Naive B cell (primary cell): ENCODE measurements around the gene LIAS. TPM values are rescaled to one million over a fixed set of nuclear protein-coding genes. Genes with fewer than 3 reads are reported as not detected.
"Not testable (repeated sequence)": the region's sequence is repeated elsewhere in the genome, so short reads cannot be mapped to it uniquely, and the experiment has no call there.

ENCODE experiments used
- ATAC-seq, 2 donors: fragments of 150-1000 bp; cut with Tn5 transposase; 2 replicates each; pipeline ENCODE4 v1.10.0; 2021; ENCODE audit warnings: low read depth in 2 of 2, mild to moderate bottlenecking in 2 of 2, moderate library complexity in 2 of 2
- DNase-seq: peaks from one replicate; pipeline ENCODE4 v3.0.0; 2022
- H3K27ac Mint-ChIP-seq, 6 donors: one replicate each; pipeline ENCODE4 v1.8.0; 2020 to 2022; ENCODE audit warnings: mild to moderate bottlenecking in 6 of 6, mixed read lengths in 6 of 6, moderate library complexity in 5 of 6, inconsistent platforms in 2 of 6
- H3K27me3 Mint-ChIP-seq, 3 donors: one replicate each; pipeline ENCODE4 v1.8.0; 2021 to 2022; ENCODE audit warnings: mixed read lengths in 3 of 3, mild to moderate bottlenecking in 1 of 3
- H3K36me3 Mint-ChIP-seq, 2 donors: one replicate each; pipeline ENCODE4 v1.8.0; 2020 to 2022; ENCODE audit warnings: mixed read lengths in 2 of 2, inconsistent platforms in 1 of 2, mild to moderate bottlenecking in 1 of 2
- H3K4me1 Mint-ChIP-seq, 3 donors: one replicate each; pipeline ENCODE4 v1.8.0; 2020 to 2022; ENCODE audit warnings: mixed read lengths in 3 of 3, inconsistent platforms in 1 of 3, mild to moderate bottlenecking in 1 of 3, moderate library complexity in 1 of 3
- H3K4me3 Mint-ChIP-seq, 8 donors: one replicate each; pipeline ENCODE4 v1.8.0; 2020 to 2022; ENCODE audit warnings: mild to moderate bottlenecking in 8 of 8, mixed read lengths in 8 of 8, moderate library complexity in 8 of 8, inconsistent platforms in 2 of 8
- H3K9me3 Mint-ChIP-seq, 7 donors: one replicate each; pipeline ENCODE4 v1.8.0; 2020 to 2022; ENCODE audit warnings: mixed read lengths in 7 of 7, mild to moderate bottlenecking in 5 of 7, inconsistent platforms in 2 of 7, moderate library complexity in 1 of 7
- polyA plus RNA-seq, 6 donors: library from polyadenylated mRNA; unstranded; fragments of 300-500 nt; fragmentation: Illumina TruSeq; gene quantifications; one replicate each; pipeline ENCODE4 v1.2.3, GENCODE V29; 2021; ENCODE audit warnings: low read depth in 6 of 6

The LIAS gene
- polyA plus RNA-seq, 6 donors from 2014 or later, result 9.2 to 20.6 (median 16.5) TPM; not detected in 1

DNA sequence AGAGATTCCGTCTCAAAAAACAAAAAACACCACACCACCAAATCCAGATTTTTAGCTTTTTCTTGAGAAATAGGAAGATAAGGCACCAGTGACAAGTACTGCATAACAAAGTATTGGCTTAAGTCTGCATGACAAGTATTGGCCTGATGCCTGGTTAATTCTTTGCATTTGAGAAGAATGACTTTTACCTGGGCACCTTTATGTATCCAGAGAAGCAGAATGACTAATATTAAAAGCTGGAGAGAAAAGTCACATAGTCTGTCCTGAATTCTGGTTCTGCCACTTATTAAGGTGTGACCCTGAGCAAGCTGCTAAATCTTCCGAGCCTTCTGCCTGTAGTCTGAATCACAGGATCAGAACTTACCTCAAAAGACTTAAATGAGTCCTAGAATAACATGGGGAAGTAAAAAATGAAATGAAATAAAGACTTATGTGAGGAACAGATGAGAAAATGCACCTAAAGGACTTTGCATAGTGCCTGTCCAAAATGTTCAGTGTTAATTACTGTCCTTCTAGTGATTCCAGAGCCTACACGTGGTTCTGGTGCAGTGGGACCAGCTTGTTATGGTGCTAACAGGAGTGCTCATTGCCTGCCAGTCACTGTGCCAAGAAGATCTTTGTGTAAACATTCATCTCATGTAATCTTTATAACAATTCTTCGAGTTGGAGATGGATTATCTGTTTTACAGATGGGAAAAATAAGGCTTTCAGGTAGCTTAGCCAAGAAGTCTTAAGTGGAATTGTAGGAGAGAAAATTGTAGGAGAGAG, 36.8 kb downstream of the LIAS start:
- peaks cover 0 to 7% (median 0%) of the 10 kb centered on the region in 3 donors for H3K4me1 Mint-ChIP-seq
- no peaks in the 10 kb centered on the region for H3K27me3 Mint-ChIP-seq
- H3K27ac Mint-ChIP-seq, result peak overlapping the region in 1 of 6 donors; percentile 16
- H3K36me3 Mint-ChIP-seq, result peaks cover 7 to 12% of the 10 kb centered on the region in 2 donors
- ATAC-seq (no peak), DNase-seq (no peak)
- H3K4me3 Mint-ChIP-seq, result no peak overlapping the region
- no peaks in the 10 kb centered on the region for H3K9me3 Mint-ChIP-seq

DNA sequence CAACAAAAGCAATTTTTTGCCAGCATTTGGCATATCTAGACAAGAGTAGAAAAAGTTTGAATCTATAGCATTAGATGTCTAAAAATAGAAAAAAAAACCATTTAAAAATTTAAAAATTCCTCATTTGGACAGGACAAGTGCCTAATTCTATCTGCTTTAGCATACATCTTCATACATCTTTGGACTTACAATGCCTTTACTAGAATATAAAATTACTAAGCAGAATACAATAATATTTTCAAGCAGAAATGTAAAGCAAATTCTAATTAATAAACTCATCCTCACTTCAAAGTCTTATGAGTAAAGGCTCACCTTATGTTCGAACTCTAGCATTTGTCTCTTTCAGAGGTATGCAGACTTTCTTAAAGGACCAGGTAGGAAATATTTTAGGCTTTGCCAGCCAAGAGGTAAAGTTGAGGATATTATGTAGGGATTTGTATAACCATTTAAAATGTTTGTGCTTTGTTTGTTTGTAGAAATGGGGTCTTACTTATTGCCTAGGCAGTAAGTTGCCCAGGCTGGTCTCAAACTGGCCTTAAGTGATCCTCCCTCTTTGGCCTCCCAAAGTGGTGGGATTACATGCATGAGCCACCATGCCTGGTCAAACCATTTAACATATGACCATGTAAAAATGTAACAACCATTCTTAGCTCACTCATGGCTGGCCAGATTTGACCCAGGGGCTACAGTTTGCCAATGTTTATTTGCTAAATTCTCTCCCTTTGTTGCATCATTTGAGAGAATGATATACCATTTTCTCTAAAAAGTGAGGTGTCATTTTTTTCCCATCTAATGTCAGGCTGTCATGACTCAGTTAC, 39.3 kb downstream of the LIAS start:
- Mint-ChIP-seq H3K36me3 (peaks cover 12 to 15% of the 10 kb centered on the region in 2 donors), H3K4me1 (no peaks in the 10 kb centered on the region), H3K27me3 (no peaks in the 10 kb centered on the region), H3K9me3 (no peaks in the 10 kb centered on the region), H3K27ac (no peak overlapping the region), H3K4me3 (no peak overlapping the region)
- DNase-seq, result no peak
- no peak for ATAC-seq

DNA sequence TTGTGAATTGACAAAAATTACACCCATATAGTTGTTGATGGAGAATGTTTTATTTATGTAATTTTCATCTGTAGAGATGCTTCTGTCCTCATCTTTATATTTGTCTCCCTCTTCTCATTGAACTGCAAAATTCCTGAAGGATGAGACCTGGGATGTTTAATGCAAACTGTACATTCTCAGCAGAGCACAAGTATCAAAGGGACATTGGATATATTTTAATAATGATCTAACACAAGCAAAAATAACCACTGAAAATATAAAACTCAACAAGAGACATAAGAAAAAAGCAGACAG, 39.8 kb downstream of the LIAS start:
- H3K27me3 Mint-ChIP-seq, result no peaks in the 10 kb centered on the region
- no peak overlapping the region for H3K4me3 Mint-ChIP-seq
- ATAC-seq, result no peak
- H3K4me1 Mint-ChIP-seq, result no peaks in the 10 kb centered on the region
- DNase-seq, result no peak
- H3K36me3 Mint-ChIP-seq, result peaks cover 15 to 17% of the 10 kb centered on the region in 2 donors
- H3K27ac Mint-ChIP-seq, result no peak overlapping the region
- H3K9me3 Mint-ChIP-seq, result no peaks in the 10 kb centered on the region

DNA sequence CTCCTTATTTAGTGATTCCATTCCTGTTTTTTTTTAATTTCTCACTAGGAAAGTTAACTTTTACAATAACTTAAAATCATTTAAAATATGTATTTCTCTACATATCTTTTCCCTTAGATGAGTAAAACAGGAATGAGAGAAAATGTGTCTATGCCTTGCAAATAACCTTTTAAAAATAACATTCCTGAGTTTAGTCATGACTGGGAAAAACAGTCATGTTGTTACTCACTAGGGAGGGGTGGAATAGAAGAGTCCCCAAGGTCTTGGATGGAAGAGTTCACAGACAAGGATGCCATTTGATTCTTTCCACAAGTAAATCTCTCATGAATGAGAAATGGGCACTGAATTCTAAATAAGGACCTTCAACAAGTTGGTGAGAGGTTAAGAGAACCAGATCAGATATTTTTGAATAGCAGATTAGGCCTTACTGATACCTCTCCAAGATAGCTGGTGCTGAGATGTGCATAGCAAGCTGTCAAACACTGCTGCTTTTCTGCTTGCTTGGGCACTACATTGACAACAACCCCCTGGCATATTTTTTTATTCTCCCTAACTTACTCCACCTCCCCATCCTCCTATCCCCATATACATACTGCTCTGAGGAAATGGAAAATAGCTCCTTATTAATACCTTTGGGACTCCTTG, 43.3 kb downstream of the LIAS start:
- H3K27ac Mint-ChIP-seq, result no peak overlapping the region
- H3K36me3 Mint-ChIP-seq, result peaks cover 15 to 19% of the 10 kb centered on the region in 2 donors
- H3K9me3 Mint-ChIP-seq, result no peaks in the 10 kb centered on the region
- no peak overlapping the region for H3K4me3 Mint-ChIP-seq
- no peaks in the 10 kb centered on the region for H3K27me3 Mint-ChIP-seq
- no peak for ATAC-seq
- no peaks in the 10 kb centered on the region for H3K4me1 Mint-ChIP-seq
- no peak for DNase-seq

DNA sequence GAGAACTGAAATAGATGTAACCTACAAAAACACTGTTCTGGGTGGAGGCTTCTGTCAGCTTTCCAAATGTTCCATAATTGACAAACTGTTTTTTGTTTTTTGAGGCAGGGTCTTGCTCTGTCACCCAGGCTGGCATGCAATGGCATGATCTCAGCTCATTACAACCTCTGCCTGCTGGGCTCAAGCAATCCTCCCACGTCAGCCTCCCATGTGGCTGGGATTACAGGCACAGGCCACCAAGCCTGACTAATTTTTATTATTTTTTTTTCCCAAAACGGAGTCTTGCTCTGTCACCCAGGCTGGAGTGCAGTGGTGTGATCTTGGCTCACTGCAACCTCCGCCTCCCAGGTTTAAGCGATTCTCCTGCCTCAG, 43.8 kb downstream of the LIAS start:
- H3K27me3 Mint-ChIP-seq, H3K9me3 Mint-ChIP-seq, H3K27ac Mint-ChIP-seq, DNase-seq, H3K4me3 Mint-ChIP-seq, ATAC-seq, H3K4me1 Mint-ChIP-seq: not testable (repeated sequence)
- H3K36me3 Mint-ChIP-seq, result peaks cover 15 to 19% of the 10 kb centered on the region in 2 donors

DNA sequence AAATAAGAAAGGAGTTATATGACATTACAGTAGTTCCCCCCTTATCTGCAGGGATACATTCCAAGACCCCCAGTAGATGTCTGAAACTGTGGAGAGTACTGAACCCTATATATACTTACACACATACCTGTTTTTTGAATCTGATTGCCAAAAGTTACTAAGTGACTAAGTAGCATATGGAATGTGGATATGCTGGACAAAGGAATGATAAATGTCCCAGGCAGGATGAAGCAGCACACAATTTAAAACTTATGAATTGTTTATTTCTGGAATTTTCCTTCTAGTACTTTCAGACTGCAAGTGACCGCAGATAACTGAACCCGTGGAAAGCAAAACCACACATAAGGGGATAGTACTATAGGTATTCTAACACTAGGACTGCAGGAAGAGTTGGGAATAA, 45.7 kb downstream of the LIAS start:
- Mint-ChIP-seq H3K27ac (no peak overlapping the region), H3K4me3 (no peak overlapping the region), H3K27me3 (no peaks in the 10 kb centered on the region), H3K36me3 (peaks cover 13 to 15% of the 10 kb centered on the region in 2 donors), H3K9me3 (no peaks in the 10 kb centered on the region), H3K4me1 (no peaks in the 10 kb centered on the region)
- ATAC-seq (no peak), DNase-seq (no peak)

DNA sequence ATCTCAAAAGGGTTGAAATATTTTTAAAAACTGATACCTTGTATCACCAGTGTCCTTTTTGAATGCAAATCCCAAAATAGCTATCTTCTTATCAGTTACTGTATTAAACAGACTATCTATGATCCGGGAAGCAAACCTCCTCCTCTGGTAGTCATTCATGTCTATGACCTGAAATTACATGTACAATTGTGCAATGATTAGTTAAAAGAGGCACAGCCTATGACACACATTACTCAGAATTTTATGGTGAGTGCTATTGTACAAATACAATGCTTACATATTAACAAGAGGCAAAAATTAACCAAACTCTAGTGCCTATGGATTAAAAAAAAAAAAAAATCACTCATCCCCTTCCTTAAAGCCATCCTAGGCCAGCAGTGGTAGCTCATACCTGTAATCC, 46.7 kb downstream of the LIAS start:
- Mint-ChIP-seq H3K4me1 (no peaks in the 10 kb centered on the region), H3K9me3 (no peaks in the 10 kb centered on the region), H3K27ac (no peak overlapping the region), H3K4me3 (no peak overlapping the region), H3K27me3 (no peaks in the 10 kb centered on the region), H3K36me3 (peaks cover 9 to 13% of the 10 kb centered on the region in 2 donors)
- ATAC-seq (no peak), DNase-seq (no peak)

DNA sequence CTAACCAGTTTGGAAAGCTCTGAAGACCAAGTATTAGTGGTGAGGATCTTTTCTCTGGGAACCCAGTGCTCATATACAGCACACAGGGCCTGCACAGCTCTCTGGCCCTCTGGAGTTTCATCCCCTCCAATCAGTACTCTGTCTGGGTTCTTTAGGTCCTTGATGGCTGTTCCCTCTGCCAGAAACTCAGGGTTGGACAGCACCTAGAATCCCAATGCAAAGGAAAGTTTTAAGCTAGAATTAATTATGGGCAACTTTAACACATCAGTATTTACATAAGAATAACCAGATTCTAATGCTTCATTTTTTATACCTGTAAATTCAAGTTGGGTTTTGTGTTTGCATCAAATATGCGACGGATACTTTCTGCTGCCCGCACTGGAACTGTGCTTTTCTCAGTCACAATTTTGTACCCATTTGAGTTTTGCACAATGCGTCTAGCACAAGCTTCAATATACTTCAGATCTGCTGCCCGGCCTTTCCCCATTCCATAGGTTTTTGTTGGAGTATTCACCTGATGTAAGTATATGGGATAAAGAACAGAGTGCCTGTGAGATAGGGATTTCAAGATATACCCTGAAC, 51.6 kb downstream of the LIAS start:
- Mint-ChIP-seq H3K4me1 (no peaks in the 10 kb centered on the region), H3K27me3 (no peaks in the 10 kb centered on the region), H3K27ac (peak overlapping the region in 1 of 6 donors; percentile 66), H3K4me3 (no peak overlapping the region), H3K9me3 (no peaks in the 10 kb centered on the region), H3K36me3 (peaks cover 0 to 6% of the 10 kb centered on the region in 2 donors)
- DNase-seq (no peak), ATAC-seq (no peak)

DNA sequence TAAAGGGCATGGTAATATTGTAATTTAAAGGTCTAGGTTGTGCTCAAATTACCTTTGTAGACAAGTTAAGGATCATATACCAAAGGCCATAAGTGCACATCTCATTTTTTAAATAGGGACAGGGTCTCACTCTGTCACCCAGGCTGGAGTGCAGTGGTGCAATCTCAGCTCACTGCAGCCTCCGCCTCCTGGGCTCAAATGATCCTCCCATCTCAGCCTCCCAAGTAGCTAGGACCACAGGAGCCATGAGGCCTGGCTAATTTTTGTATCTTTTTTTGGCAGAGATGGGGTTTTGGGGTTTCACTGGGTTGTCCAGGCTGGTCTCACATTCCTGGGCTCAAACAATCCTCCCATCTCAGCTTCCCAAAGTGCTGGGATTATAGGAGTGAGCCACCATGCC, 55.4 kb downstream of the LIAS start:
- not testable (repeated sequence) for DNase-seq, H3K27ac Mint-ChIP-seq, H3K4me3 Mint-ChIP-seq, H3K36me3 Mint-ChIP-seq, H3K4me1 Mint-ChIP-seq, ATAC-seq, H3K27me3 Mint-ChIP-seq, H3K9me3 Mint-ChIP-seq

DNA sequence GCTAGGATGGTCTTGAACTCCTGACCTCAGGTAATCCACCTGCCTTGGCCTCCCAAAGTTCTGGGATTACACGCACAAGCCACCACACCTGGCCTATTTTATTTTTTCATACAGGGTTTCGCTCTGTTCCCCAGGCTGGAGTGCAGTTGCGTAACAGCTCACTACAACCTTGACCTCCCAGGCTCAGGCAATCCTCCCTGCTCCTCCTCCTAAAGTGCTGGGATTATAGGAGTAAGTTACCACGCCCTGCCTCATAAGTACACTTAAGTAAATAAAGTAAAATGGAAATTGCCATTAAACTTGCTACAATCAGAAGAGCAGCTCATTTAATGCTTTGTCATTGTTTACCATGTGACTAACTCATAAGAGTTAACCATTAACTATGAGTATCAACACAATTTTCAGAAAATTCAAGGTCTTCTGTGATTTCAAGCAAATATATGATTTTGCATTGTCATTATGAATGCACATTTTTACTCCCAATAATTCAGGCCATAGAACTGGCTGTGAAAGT, 56.1 kb downstream of the LIAS start:
- no peak overlapping the region for H3K4me3 Mint-ChIP-seq
- DNase-seq, result no peak
- no peak overlapping the region for H3K27ac Mint-ChIP-seq
- H3K27me3 Mint-ChIP-seq, result no peaks in the 10 kb centered on the region
- no peaks in the 10 kb centered on the region for H3K9me3 Mint-ChIP-seq
- no peaks in the 10 kb centered on the region for H3K4me1 Mint-ChIP-seq
- ATAC-seq, result no peak
- peaks cover 0 to 1% of the 10 kb centered on the region in 2 donors for H3K36me3 Mint-ChIP-seq

DNA sequence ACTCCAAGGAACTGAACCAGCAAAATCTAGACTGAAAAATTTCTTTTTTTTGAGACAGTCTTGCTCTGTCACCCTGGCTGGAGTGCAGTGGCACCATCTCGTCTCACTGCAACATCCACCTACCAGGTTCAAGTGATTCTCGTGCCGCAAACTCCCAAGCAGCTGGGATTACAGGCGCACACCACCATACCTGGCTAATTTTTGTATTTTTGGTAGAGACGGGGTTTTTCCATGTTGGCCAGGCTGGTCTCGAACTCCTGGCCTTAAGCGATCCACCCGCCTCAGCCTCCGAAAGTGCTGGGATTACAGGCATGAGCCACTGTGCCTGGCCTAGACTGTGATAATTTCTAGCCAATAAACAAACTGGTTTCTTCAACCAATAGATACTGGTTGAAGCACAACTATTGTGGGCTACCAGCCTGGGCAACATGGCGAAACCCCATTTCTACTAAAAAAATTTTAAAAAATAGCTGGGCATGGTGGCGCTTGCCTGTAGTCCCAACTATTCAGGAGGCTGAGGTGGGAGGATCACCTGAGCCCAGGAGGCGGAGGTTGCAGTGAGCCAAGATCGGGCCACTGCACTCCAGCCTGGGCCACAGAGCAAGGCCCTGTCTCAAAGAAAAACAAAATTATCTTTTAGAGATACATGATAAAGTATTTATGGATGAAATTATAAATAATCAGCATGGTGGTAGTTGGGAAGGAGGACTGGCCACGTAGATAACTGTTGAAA, 57.0 kb downstream of the LIAS start:
- H3K27ac Mint-ChIP-seq, result peak overlapping the region in 1 of 6 donors; percentile 27
- H3K36me3 Mint-ChIP-seq, H3K4me3 Mint-ChIP-seq, DNase-seq, ATAC-seq, H3K27me3 Mint-ChIP-seq, H3K4me1 Mint-ChIP-seq, H3K9me3 Mint-ChIP-seq: not testable (repeated sequence)

DNA sequence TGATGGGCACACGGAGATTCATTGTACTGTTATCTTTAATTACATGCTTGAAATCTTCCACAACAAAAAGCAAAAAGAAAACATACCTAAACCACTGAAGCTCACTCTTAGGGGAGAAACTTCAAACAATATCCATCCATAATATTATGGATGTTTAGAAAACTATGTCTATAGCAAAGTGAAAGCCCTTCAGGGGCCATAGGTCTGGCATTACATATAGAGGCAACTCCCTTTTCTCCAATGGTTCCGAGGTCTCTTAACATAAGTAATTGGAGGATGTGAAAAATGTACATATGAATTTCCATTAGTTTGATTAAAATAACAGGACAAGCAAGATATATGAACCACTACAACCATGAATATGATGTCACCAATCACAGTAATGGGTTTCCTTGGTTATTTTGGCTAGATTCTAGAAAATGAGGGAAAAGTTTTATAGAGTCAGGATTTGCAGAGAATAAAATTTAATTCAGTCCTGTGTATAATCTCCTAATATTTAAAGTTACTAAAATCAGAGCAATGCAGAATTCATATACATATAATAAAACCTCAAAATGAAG, 57.6 kb downstream of the LIAS start:
- Mint-ChIP-seq H3K4me3 (no peak overlapping the region), H3K4me1 (no peaks in the 10 kb centered on the region), H3K27me3 (no peaks in the 10 kb centered on the region), H3K36me3 (no peaks in the 10 kb centered on the region), H3K9me3 (no peaks in the 10 kb centered on the region), H3K27ac (peak overlapping the region in 1 of 6 donors; percentile 4)
- ATAC-seq, result no peak
- no peak for DNase-seq

DNA sequence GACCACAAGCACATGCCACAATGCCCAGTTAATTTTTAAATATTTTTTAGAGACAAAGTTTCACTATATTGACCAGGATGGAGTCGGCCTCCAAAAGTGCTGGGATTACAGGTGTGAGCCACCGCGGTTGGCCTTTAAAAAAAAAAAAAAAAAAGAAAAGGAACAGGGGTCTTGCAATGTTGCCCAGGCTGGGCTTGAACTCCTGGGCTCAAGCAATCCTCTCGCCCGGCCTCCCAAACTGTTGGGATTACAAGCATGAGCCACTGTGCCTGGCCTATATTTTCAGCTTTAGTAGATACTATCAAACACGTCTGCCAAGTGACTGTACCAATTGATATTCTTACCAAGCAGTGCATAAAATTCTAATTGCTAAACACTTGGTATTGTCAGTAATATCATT, 59.6 kb downstream of the LIAS start:
- Mint-ChIP-seq H3K36me3 (no peaks in the 10 kb centered on the region), H3K9me3 (no peaks in the 10 kb centered on the region), H3K4me3 (no peak overlapping the region), H3K4me1 (peaks cover 0 to 2% (median 0%) of the 10 kb centered on the region in 3 donors), H3K27me3 (no peaks in the 10 kb centered on the region), H3K27ac (no peak overlapping the region)
- ATAC-seq (no peak), DNase-seq (no peak)
